Keratinocyte (primary cell): ENCODE results near the gene INPP5A. TPM values are rescaled to one million over a fixed set of nuclear protein-coding genes. Genes with fewer than 3 reads are reported as not detected.

Source experiments
- DNase-seq: peaks from one replicate; pipeline ENCODE4 v3.0.0-alpha.2; 2011; ENCODE audit warnings: low read depth, missing footprints, low spot score
- FAIRE-seq: peaks from 2 replicates; lab custom pipeline; 2011; peaks lifted over from hg19 to GRCh38; lab: Jason Lieb, UNC
- H2AFZ ChIP-seq: 2 replicates; pipeline ENCODE4 v1.6.0; 2012; ENCODE audit warnings: low read length, control low read depth, inconsistent platforms; ENCODE audit not compliant: control insufficient read depth
- H3K27ac ChIP-seq: 2 replicates; pipeline ENCODE4 v1.5.1; 2011; ENCODE audit warnings: low read length; ENCODE audit not compliant: control insufficient read depth, insufficient read depth
- H3K27me3 ChIP-seq: 3 replicates; pipeline ENCODE4 v1.6.0; 2011; ENCODE audit warnings: low read length; ENCODE audit not compliant: control insufficient read depth, insufficient read depth; ENCODE audit errors: extremely low read depth
- H3K36me3 ChIP-seq, 2 experiments: 2 replicates in 1 of 2; 3 replicates in 1 of 2; pipeline ENCODE4 v1.5.1; 2011; ENCODE audit warnings: low read length in 2 of 2, mild to moderate bottlenecking in 1 of 2; ENCODE audit not compliant: control insufficient read depth in 2 of 2, insufficient read depth in 2 of 2; ENCODE audit errors: extremely low read depth in 1 of 2
- H3K4me1 ChIP-seq: 3 replicates; pipeline ENCODE4 v1.5.1; 2011; ENCODE audit warnings: low read length; ENCODE audit not compliant: control insufficient read depth, insufficient read depth; ENCODE audit errors: extremely low read depth
- H3K4me2 ChIP-seq: 3 replicates; pipeline ENCODE4 v1.6.0; 2011; ENCODE audit warnings: low read depth, low read length; ENCODE audit not compliant: control insufficient read depth, insufficient read depth; ENCODE audit errors: extremely low read depth
- H3K4me3 ChIP-seq, 3 experiments: fragments of 200-600 bp in 1 of 3; sonication (generic) in 1 of 3; 2 replicates in 2 of 3; 3 replicates in 1 of 3; pipeline ENCODE4 v1.5.1; 2011 to 2016; ENCODE audit warnings: low read length in 3 of 3, mild to moderate bottlenecking in 3 of 3, control low read depth in 2 of 3, inconsistent platforms in 1 of 3, low read depth in 1 of 3, mixed read lengths in 1 of 3, mixed run types in 1 of 3, moderate library complexity in 1 of 3; ENCODE audit not compliant: control insufficient read depth in 2 of 3, insufficient read depth in 2 of 3; ENCODE audit errors: extremely low read depth in 1 of 3
- H3K79me2 ChIP-seq: 2 replicates; pipeline ENCODE4 v1.6.0; 2012; ENCODE audit warnings: low read length; ENCODE audit not compliant: control insufficient read depth, insufficient read depth
- H3K9ac ChIP-seq: 3 replicates; pipeline ENCODE4 v1.6.0; 2011; ENCODE audit warnings: low read length; ENCODE audit not compliant: control insufficient read depth, insufficient read depth; ENCODE audit errors: extremely low read depth
- H3K9me1 ChIP-seq: 3 replicates; pipeline ENCODE4 v1.6.0; 2011; ENCODE audit warnings: low read length; ENCODE audit not compliant: control insufficient read depth, insufficient read depth; ENCODE audit errors: extremely low read depth
- H3K9me3 ChIP-seq: 2 replicates; pipeline ENCODE4 v1.5.1; 2012; ENCODE audit warnings: low read depth, low read length; ENCODE audit not compliant: control insufficient read depth
- H4K20me1 ChIP-seq: 3 replicates; pipeline ENCODE4 v1.6.0; 2011; ENCODE audit warnings: low read length; ENCODE audit not compliant: control insufficient read depth, insufficient read depth; ENCODE audit errors: extremely low read depth
- CTCF ChIP-seq, 3 experiments: IDR thresholded peaks in 1 of 3; conservative IDR thresholded peaks in 1 of 3; optimal IDR thresholded peaks in 1 of 3; 2 replicates in 2 of 3; 3 replicates in 1 of 3; pipeline versions ENCODE3 to v1.5.1; 2011; ENCODE audit warnings: low read length in 3 of 3, mild to moderate bottlenecking in 3 of 3, moderate library complexity in 2 of 3, control low read depth in 1 of 3, inconsistent platforms in 1 of 3; ENCODE audit not compliant: insufficient read depth in 2 of 3; ENCODE audit errors: extremely low read depth in 1 of 3
- EZH2 ChIP-seq: IDR thresholded peaks from one replicate; pipeline ENCODE4 v1.6.1; 2012; ENCODE audit warnings: inconsistent platforms, mild to moderate bottlenecking, low read length, moderate library complexity
- dilution Hi-C: fragments of 300-500 bp; cut with MboI; formaldehyde crosslinking; loops from one replicate; pipeline ENCODE4 v1.7.0; 2020; ENCODE audit warnings: low sequenced_read_pairs; ENCODE audit not compliant: extremely low pct_ligation_motif_present
- polyA plus RNA-seq, 5 experiments: library from polyadenylated mRNA; depleted of rRNA in 3 of 5; stranded (reverse) in 3 of 5; stranded (forward) in 1 of 5; unstranded in 1 of 5; fragments of >200 nt; gene quantifications; 1 replicate in 1 of 5; 2 replicates in 3 of 5; 3 replicates in 1 of 5; pipeline versions ENCODE4 v1.2.1 to v1.2.3, GENCODE V29; 2011 to 2012; ENCODE audit warnings: missing spikeins in 2 of 5, low read depth in 1 of 5, low replicate concordance in 1 of 5

INPP5A gene
- polyA plus RNA-seq, 1 donor (not counting 4 experiments of a cell fraction or from before 2014, with no cell fraction given) = 11.2 TPM

DNA sequence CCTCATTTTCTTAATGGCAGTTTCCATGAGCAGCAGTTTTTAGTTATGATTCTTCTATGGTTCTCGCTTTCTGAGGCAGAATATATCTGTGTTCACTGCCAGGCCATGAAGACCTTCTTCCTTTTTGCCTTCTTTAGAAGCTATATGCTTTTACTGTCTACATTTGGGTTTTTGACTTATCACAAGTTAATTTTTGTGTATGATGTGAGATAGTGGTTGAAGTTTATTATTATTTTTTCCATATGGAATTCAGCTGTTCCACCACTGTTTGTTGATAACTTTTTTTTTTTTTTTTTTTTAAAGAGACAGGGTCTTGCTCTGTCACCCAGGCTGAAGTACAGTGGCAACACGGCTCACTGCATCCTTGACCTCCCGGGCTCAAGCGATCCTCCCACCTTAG is 44.5 kb downstream of the INPP5A start:
- Histone ChIP-seq H3K79me2 (peaks cover 12% of the 10 kb centered on the region), H3K9me1 (no peaks in the 10 kb centered on the region), H3K4me1 (no peaks in the 10 kb centered on the region), H3K4me3 (no peak overlapping the region), H2AFZ (no peak overlapping the region), H3K9me3 (no peaks in the 10 kb centered on the region), H4K20me1 (no peaks in the 10 kb centered on the region), H3K9ac (no peak overlapping the region), H3K27ac (no peak overlapping the region), H3K27me3 (no peaks in the 10 kb centered on the region), H3K4me2 (no peak overlapping the region), H3K36me3 (no peaks in the 10 kb centered on the region)
- DNase-seq (no peak), FAIRE-seq (no peak)
- dilution Hi-C loops = no loop called here
- TF ChIP-seq CTCF (optimal IDR thresholded peaks at IDR 0.05 in 1 of 3, IDR thresholded peaks at IDR 0.05 in 1 of 3, conservative IDR thresholded peaks at IDR 0.05 in 1 of 3; ENCODE audit: extremely low read depth in 1 of 3, insufficient read depth in 2 of 3, low read length in 3 of 3) (no peak), EZH2 (no peak)

- Histone ChIP-seq H3K9ac (no peak overlapping the region), H3K36me3 (no peaks in the 10 kb centered on the region), H3K27ac (no peak overlapping the region), H3K4me2 (no peak overlapping the region), H3K9me3 (no peaks in the 10 kb centered on the region), H3K4me1 (no peaks in the 10 kb centered on the region), H4K20me1 (no peaks in the 10 kb centered on the region), H3K9me1 (no peaks in the 10 kb centered on the region), H2AFZ (no peak overlapping the region), H3K79me2 (peaks cover 9% of the 10 kb centered on the region), H3K4me3 (no peak overlapping the region), H3K27me3 (no peaks in the 10 kb centered on the region)
- dilution Hi-C loops = no loop called here
- TF ChIP-seq CTCF (optimal IDR thresholded peaks at IDR 0.05 in 1 of 3, IDR thresholded peaks at IDR 0.05 in 1 of 3, conservative IDR thresholded peaks at IDR 0.05 in 1 of 3; ENCODE audit: extremely low read depth in 1 of 3, insufficient read depth in 2 of 3, low read length in 3 of 3) (no peak), EZH2 (no peak)
- no peak for DNase-seq
- no peak for FAIRE-seq
Measured at GRCh38 chr10:132582771-132583170, 45.2 kb downstream of the INPP5A start.
